Rectal smooth muscle tissue (tissue), 1 donor: ENCODE measurements around the gene ANAPC2.

Experiments used
- H3K27ac ChIP-seq: one replicate; pipeline ENCODE4 v1.7.0; 2013; ENCODE audit warnings: low read depth, low read length, inconsistent platforms
- H3K27me3 ChIP-seq: one replicate; pipeline ENCODE4 v1.7.0; 2013; ENCODE audit warnings: low read length; ENCODE audit not compliant: control insufficient read depth, insufficient read depth
- H3K36me3 ChIP-seq: one replicate; pipeline ENCODE4 v1.7.0; 2013; ENCODE audit warnings: low read length; ENCODE audit not compliant: control insufficient read depth, insufficient read depth
- H3K4me1 ChIP-seq: one replicate; pipeline ENCODE4 v1.7.0; 2013; ENCODE audit warnings: low read length; ENCODE audit not compliant: control insufficient read depth, insufficient read depth
- H3K4me3 ChIP-seq: one replicate; pipeline ENCODE4 v1.7.0; 2013; ENCODE audit warnings: low read length
- H3K9ac ChIP-seq: one replicate; pipeline ENCODE4 v1.7.0; 2013; ENCODE audit warnings: low read length

Gene ANAPC2

GRCh38 chr9:137182836-137183235 is 5.5 kb downstream of the ANAPC2 start:
- Histone ChIP-seq H3K4me1 (peaks cover 14% of the 10 kb centered on the region), H3K27me3 (no peaks in the 10 kb centered on the region), H3K27ac (no peak overlapping the region), H3K36me3 (peaks cover 38% of the 10 kb centered on the region), H3K4me3 (no peak overlapping the region), H3K9ac (no peak overlapping the region)

DNA sequence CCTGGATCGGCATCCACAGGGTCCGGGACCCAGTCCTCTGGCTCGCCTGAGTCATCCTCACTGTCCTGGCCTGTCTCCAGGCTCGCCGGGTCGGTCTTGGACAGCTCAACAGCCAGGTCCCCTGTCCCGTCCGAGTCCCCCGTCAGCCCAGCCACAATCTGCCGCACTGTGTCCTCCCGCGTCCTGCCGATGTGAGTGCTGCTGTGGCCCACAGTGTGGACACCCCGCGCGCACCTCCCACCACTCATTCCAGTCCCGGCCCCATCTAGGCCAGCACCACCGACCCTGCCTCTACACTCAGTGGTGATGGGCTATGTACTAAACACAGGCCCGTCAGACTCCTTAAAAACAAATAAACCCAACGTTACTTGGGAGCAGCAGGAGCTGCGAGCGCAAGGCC is 6.7 kb downstream of the ANAPC2 start:
- Histone ChIP-seq H3K36me3 (peaks cover 38% of the 10 kb centered on the region), H3K9ac (no peak overlapping the region), H3K27me3 (no peaks in the 10 kb centered on the region)

DNA sequence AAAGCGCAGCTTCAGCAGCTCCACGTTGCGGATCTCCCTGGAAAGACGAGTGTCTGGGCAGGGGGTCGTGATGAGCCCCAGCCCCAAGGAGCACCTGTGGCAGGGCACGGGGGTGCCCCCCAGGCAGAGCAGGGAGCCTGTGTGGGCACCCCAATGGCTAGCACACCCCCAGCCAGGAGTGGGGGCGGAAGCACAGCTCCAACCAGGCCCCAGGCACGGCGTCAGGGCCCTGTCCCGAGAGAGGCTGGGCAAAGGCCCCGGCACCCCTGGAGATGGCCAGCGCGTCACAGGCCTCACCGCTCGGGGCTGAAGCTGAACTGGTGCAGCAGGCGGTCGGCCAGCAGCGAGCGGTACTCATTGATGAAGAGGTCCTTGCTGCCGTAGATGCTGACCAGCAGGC is 7.9 kb downstream of the ANAPC2 start:
- H3K4me3 ChIP-seq, result no peak overlapping the region
- H3K27ac ChIP-seq, result no peak overlapping the region
- no peaks in the 10 kb centered on the region for H3K27me3 ChIP-seq
- H3K9ac ChIP-seq, result no peak overlapping the region
- peaks cover 33% of the 10 kb centered on the region for H3K36me3 ChIP-seq
- H3K4me1 ChIP-seq, result no peaks in the 10 kb centered on the region

More for the DNA sequence above, 6.7 kb downstream of the ANAPC2 start:
- H3K4me1 ChIP-seq, result peaks cover 2% of the 10 kb centered on the region
- H3K4me3 ChIP-seq, result no peak overlapping the region
- no peak overlapping the region for H3K27ac ChIP-seq

DNA sequence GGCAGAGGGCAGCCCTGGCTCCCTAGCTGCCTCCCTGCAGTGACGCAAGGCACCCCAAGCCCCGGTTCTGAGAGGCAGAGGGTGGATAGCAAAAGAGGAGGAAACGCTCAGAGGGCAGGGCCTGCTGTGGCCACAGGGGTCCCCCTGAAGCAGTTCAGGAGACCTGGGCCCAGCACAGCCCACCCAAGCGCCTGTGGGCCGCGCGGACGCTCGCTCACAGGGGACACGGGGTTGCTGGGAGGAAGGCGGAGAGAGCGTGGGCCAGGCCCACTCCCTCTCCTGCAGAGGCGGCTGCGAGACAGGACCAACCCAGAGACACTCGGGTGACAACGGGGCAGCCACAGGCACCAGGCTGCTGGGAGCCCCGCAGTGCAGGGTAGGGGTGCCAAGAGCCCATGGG is 8.6 kb downstream of the ANAPC2 start:
- Histone ChIP-seq H3K4me1 (no peaks in the 10 kb centered on the region), H3K36me3 (peaks cover 33% of the 10 kb centered on the region), H3K27me3 (no peaks in the 10 kb centered on the region), H3K27ac (no peak overlapping the region), H3K4me3 (no peak overlapping the region), H3K9ac (no peak overlapping the region)

DNA sequence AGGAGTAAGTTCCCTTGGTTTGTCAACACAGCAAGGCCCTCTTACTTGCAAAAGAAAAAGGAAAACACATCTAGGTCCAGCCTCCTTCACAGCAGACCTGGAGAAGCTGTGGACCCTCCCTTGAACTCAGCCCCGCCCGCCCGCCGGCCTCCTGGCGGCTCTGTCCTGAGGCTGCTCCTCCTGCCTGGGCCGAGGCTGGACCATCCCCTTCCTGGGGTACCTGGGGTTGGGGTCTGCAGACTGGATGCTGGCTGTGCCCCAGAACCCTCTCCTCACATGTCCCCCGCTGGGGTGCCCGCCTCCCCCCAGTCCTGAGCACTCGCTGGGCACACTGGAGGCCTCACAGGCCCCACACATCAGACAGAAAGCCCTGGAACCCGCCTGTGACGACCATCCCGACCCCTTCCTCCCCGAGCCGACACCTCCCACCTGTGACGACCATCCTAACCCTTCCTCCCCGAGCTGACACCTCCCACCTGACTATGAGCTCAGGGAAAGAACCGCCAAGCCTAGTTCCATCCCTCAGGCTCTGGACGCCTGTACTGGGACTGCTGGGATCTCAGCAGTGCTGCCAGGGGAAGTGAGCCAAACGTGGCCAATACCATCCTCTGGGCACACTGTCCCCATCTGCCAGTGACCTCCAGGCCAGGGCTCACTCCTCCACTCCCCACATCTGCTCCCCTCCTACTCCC is 9.3 kb downstream of the ANAPC2 start:
- Histone ChIP-seq H3K9ac (no peak overlapping the region), H3K27me3 (no peaks in the 10 kb centered on the region), H3K4me1 (no peaks in the 10 kb centered on the region), H3K27ac (no peak overlapping the region), H3K4me3 (no peak overlapping the region), H3K36me3 (peaks cover 33% of the 10 kb centered on the region)

DNA sequence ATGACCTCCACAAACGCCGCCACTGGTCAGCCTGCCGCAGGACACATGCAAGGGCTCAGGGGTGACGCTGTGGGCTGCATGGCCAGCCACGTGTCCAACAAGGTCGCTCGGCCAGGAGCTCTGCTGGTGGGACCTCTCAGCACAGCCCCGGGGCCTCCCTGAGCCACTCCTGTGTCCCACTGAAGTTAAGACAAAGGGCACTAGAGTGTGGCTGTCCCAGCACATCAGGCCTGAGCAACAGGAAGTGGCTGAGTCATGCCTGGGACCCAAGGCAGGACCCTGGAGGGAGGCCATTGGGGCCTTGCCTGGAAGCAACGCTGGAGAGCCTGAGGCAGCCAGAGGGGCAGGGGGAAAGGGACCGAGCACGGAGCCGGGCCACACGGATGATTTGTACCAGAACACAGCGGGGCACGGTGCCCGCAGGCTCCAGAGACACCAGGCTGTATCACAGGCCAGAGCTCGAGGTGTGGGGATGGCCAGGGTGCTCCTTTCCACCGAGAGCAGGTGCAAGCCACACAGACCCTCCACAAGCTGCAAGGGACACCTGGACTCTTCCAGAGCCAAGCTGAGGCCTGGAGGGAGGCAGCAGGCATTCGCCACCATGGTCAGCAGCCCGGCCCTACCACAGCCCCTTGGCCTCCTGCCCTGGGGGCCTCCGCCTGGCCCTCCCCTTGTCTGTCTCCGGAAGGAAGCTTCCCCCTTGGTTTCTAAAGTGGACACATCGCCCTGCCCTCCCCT is 10.0 kb downstream of the ANAPC2 start:
- Histone ChIP-seq H3K27me3 (peaks cover 4% of the 10 kb centered on the region), H3K4me1 (no peaks in the 10 kb centered on the region), H3K9ac (no peak overlapping the region), H3K4me3 (no peak overlapping the region), H3K36me3 (peaks cover 27% of the 10 kb centered on the region), H3K27ac (no peak overlapping the region)

DNA sequence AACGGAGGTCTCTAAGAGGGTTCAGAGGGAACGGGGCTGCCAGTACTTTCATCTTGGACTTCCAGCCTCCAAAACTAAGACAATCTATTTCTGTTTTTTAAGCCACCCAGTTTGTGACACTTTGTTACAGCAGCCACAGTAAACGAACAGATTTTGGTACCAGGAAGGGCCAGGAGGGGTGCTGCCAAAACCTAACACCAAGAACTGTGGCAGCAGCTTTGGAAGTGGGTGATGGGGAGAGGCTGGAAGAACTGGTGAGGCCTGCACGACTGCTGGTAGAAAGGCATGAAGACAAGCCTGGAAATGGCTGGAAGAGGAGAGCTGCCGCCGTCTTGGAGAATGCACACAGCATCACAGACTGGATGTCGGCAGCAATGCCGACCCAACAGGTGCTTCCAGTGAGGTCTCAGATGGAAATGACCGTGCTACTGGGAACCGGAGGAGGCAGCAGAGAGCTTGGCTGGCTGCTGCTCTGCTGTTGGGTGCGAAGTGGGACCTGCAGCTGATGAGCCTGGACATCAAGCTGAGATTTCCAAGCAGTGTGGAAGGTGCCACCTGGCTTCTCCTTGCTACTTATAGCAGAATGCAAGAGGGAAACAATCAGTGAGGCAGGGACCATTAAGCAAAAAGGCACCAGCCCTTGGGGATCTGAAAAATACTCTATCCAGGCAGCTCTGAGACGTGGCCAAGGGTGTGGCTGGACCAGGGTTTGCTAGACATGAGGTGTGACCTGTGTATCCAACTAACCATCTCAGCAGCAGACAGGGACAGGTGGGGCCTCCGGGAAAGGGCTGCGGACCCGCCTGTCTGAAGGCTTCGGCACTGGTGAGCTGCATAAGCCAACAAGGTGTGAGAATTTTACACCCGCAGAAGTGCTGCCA is 11.8 kb downstream of the ANAPC2 start:
- Histone ChIP-seq H3K27ac (no peak overlapping the region), H3K27me3 (peaks cover 8% of the 10 kb centered on the region), H3K4me3 (no peak overlapping the region), H3K9ac (no peak overlapping the region), H3K36me3 (peaks cover 17% of the 10 kb centered on the region), H3K4me1 (no peaks in the 10 kb centered on the region)

- H3K4me1 ChIP-seq, result no peaks in the 10 kb centered on the region
- H3K27me3 ChIP-seq, result peaks cover 11% of the 10 kb centered on the region
- H3K9ac ChIP-seq, result no peak overlapping the region
- no peak overlapping the region for H3K4me3 ChIP-seq
- no peak overlapping the region for H3K27ac ChIP-seq
- H3K36me3 ChIP-seq, result peaks cover 12% of the 10 kb centered on the region
Measured at GRCh38 chr9:137175345-137175961, 12.9 kb downstream of the ANAPC2 start.

DNA sequence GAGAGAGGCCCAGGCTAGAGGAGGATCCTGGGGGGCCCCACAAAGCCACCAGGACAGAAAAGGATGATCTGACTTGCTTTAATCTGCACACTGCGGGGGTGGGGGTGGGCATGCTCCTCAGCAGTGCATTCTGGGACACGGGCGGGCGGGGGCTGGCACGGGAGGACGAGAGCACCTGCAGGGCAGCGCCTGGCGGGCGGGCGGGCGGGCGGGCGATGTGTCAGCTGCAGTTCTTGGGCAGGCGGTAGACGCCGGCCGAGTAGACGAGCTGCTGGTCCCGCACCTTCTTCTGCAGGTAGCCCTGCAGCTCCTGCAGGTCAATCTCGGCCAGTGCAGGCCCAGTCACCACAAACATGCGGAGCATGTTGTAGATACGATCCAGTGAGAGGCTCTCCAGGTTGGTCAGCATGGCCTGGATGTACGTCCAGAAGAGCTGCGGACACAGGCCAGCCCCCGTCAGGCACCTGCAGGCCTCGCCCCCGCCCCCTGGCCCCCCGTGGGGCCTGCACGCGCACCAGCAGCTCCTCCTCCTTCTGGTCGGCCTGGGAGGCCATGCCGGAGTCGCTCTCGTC is 13.6 kb downstream of the ANAPC2 start:
- Histone ChIP-seq H3K36me3 (peaks cover 10% of the 10 kb centered on the region), H3K27ac (no peak overlapping the region), H3K4me1 (no peaks in the 10 kb centered on the region), H3K27me3 (peaks cover 17% of the 10 kb centered on the region), H3K4me3 (no peak overlapping the region), H3K9ac (no peak overlapping the region)

DNA sequence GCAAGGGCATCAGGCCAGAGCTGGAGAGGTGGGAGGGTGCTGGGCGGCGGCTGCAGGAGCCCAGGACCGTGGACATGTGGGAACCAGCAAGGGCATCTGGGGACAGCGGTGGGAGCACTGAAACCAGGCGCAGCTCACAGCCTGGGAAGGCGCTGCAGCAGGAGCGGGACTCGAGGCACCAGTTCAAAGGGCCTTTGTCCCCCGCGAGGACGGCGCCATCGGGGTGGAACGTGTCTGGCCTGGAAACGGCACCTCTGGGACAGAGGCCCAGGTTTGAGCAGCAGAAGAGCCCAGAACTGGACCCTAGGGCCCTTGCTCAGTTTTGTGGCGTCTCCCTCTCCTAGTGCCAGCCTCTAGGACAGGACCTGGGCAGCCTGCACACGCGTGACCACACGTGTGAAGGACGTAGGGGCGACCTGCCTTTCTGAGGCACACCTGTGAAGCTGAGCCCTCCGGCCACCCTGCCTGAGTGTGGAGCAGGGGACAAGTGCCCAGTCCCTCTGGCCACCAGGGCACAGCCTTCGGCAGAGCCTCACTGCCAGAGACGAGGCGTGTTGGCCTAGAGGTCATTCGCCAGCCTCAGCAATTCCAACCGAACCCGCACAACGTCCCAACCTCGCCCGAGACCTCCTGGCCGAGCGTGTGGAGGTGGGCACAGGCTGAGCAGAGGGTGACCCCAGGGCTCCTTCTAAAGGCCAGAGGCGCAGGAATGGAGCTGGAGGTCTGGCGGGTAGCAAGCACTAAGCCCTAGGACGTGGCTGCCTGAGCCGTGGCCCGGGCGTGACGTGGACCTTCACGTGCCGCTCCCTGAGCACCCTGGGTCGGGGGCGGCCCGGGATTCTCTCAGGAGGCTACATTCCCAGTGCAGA is 14.3 kb downstream of the ANAPC2 start:
- H3K4me3 ChIP-seq, result no peak overlapping the region
- H3K27ac ChIP-seq, result no peak overlapping the region
- no peaks in the 10 kb centered on the region for H3K4me1 ChIP-seq
- H3K27me3 ChIP-seq, result peaks cover 25% of the 10 kb centered on the region
- H3K36me3 ChIP-seq, result peaks cover 6% of the 10 kb centered on the region
- no peak overlapping the region for H3K9ac ChIP-seq
